ENCODE measurements around the gene TBC1D2. TPM values are rescaled to one million over a fixed set of nuclear protein-coding genes. Genes with fewer than 3 reads are reported as not detected.
A peak's percentile ranks its signal among the peaks of the same experiment; 100 is the strongest.

Gene TBC1D2
- total RNA-seq, 1 experiment from 2014 or later = 5.2 TPM

DNA sequence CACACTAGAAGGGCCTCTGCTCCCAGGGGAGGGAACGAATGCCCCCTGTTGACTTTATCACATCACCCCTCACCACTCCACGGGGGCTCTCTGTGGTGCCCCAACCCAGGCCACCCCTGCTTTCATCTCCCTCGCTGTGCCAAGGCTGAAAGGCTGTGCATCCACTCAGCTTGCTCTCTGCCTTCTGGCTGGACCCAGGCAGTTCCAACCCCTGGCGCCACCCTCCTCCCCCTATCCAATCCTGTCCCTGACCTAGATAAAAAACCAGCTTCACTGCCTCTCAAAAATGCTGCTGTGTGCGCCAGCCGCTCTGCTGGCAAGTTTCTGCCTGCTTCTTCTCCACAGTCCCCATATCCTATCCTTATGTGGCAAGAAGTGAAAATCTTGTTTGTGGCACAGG, 40.6 kb downstream of the TBC1D2 start:
- DNase-seq = no peak
- Histone ChIP-seq H3K9me3 (no peaks in the 10 kb centered on the region), H3K27me3 (no peaks in the 10 kb centered on the region), H3K36me3 (peaks cover 20% of the 10 kb centered on the region), H3K4me3 (no peak overlapping the region)

- H3K36me3 ChIP-seq = peaks cover 15% of the 10 kb centered on the region
- H3K27me3 ChIP-seq = no peaks in the 10 kb centered on the region
- DNase-seq = no peak
- no peaks in the 10 kb centered on the region for H3K9me3 ChIP-seq
- no peak overlapping the region for H3K4me3 ChIP-seq
These were observed 44.2 kb downstream of the TBC1D2 start for GRCh38 chr9:98211260-98211659.

GRCh38 chr9:98210435-98210834, 45.0 kb downstream of the TBC1D2 start:
- H3K36me3 ChIP-seq = peaks cover 15% of the 10 kb centered on the region
- DNase-seq = no peak
- no peaks in the 10 kb centered on the region for H3K27me3 ChIP-seq
- H3K4me3 ChIP-seq = no peak overlapping the region
- no peaks in the 10 kb centered on the region for H3K9me3 ChIP-seq

DNA sequence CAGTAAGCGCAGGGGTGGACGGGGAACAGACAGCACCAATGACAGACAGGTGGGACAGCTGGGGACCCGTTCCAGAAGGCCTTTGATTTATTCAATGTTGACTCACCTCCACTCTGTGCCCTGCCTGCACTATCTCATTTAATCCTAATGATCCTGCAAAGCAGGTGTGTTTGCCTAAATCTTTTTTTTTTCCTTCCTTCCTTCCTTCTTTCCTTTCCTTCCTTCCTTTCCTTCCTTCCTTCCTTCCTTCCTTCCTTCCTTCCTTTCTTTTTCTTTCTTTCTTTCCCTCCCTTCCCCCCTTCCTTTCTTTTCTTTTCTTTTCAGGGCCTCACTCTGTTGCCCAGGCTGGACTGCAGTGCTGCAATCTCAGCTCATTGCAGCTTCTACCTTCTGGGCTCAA, 45.9 kb downstream of the TBC1D2 start:
- Histone ChIP-seq H3K27me3 (no peaks in the 10 kb centered on the region), H3K4me3 (no peak overlapping the region), H3K9me3 (no peaks in the 10 kb centered on the region), H3K36me3 (peaks cover 15% of the 10 kb centered on the region)
- no peak for DNase-seq

DNA sequence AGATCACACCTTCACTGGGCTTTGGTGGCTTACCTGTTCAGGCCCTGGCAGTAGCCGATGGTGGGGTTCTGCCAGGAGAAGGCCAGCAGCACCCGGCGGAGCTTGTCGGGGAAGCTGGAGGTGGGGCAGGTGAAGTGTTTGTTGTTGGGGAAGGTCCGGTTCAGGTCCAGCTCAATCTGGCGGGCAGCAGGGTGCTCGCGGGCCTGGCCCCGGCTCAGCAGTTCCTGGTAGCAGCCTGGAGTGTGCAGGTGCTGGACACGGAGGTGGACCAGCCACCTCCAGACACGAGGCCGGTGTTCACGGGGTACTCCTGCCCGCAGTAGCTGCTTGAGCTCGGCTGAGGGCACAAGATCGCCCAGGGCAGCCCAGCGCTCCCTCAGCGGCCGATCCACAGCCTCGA, 46.8 kb downstream of the TBC1D2 start:
- Histone ChIP-seq H3K27me3 (no peaks in the 10 kb centered on the region), H3K36me3 (peaks cover 13% of the 10 kb centered on the region), H3K9me3 (no peaks in the 10 kb centered on the region), H3K4me3 (no peak overlapping the region)
- no peak for DNase-seq

DNA sequence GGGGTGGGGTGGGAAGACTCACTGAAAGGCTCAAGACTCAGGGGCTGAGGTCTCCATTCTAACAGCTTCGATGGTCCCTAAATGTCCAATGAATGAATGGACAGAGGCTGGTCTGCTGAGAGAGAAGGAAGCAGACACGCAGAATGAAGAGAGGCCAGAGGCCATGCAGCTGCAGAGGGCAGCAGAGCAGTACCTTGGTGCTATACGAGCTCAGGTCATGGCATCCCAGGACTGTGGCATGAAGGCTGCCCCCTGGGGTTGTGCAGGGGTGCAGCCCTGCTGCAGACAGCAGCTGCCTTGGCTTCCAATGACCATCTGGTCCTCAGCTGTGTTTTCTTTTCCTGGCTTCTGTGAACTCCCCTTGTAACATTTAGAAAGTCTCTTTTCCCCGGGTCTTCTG, 47.8 kb downstream of the TBC1D2 start:
- DNase-seq = no peak
- Histone ChIP-seq H3K36me3 (peaks cover 3% of the 10 kb centered on the region), H3K4me3 (no peak overlapping the region), H3K9me3 (no peaks in the 10 kb centered on the region), H3K27me3 (no peaks in the 10 kb centered on the region)

DNA sequence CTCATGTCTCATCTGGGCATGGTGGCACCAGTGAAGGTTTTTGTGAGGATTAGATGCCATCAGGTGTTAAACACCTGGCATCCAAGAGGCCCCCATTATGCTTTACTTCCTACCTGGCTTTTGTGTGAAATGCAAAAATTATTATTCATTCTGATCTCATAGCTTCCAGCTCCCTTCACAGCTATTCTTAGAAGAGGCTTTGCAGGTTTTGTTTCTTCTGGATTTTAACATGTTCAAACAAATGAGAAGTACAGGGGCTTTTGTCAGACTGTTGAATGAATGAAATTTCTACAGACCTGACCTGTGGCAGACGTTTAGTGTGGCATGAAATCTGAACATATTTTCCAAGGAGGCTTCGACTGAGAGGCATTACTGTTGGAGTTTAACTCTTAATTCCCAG, 48.7 kb downstream of the TBC1D2 start:
- Histone ChIP-seq H3K4me3 (no peak overlapping the region), H3K36me3 (peaks cover 3% of the 10 kb centered on the region), H3K27me3 (no peaks in the 10 kb centered on the region), H3K9me3 (no peaks in the 10 kb centered on the region)
- DNase-seq = no peak

DNA sequence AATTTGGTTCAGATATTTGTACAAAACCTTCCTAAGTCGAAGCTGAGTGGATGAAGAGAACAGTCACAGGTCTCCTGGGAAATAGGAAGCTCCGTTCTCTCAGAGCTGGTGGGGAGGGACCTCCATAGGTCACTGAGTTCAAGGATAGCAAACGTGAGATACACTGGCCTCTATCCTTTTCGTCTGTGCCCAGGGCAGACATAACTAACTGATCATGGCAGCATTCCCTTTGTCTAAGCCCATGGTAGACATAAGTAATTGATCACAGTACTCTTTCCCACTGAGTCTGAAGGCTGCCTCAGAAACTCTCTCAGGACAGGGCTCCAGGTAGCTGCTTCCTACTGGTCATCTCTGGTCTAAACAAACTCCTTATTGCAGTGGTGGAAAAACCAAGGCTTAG, 50.8 kb downstream of the TBC1D2 start:
- Histone ChIP-seq H3K4me3 (no peak overlapping the region), H3K36me3 (peaks cover 3% of the 10 kb centered on the region), H3K27me3 (no peaks in the 10 kb centered on the region), H3K9me3 (no peaks in the 10 kb centered on the region)
- DNase-seq = no peak

DNA sequence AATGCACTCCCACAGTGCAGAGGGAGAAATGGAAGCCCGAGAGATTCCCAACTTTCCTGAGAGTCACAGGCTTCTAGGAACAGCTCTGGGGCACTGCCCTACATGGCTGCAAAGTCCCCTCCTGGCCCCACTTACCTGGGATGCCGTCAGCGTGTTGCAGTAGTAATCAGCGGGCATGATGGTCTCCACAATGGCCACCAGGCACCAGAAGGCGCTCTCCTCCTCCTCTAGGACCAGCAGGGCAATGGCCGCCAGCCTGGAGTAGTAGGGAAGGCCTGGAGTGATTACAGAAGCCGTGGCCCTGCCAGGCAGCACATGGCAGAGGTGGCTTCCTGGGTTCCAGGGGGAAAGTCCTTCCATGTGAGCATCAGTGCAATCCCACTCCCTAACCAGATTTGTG, 52.3 kb downstream of the TBC1D2 start:
- H3K36me3 ChIP-seq = peaks cover 3% of the 10 kb centered on the region
- no peak for DNase-seq

GRCh38 chr9:98202252-98202651, 53.2 kb downstream of the TBC1D2 start:
- Histone ChIP-seq H3K27me3 (no peaks in the 10 kb centered on the region), H3K36me3 (no peaks in the 10 kb centered on the region), H3K9me3 (no peaks in the 10 kb centered on the region), H3K4me3 (no peak overlapping the region)
- no peak for DNase-seq

More for the DNA sequence above, 52.3 kb downstream of the TBC1D2 start:
- Histone ChIP-seq H3K9me3 (no peaks in the 10 kb centered on the region), H3K27me3 (no peaks in the 10 kb centered on the region), H3K4me3 (no peak overlapping the region)

DNA sequence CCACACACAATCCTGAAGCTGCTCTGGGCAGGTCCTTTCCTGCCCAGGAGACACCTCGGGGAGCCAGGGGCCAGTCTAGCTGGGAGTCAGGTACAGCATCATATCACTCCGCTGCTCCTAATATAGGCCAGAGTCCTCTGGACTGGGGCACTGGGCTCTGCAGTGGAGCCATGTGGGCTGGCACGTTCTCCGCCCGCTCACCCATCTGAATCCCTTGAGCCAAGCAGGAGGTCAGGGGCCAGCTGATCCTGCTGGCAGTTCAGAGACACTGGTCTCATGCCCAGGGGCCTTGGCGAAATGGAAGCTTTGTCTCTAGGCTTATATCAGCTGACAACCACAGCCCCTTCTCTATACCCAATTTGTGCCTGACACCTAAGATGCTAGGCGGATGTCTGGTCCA, 53.7 kb downstream of the TBC1D2 start:
- Histone ChIP-seq H3K9me3 (no peaks in the 10 kb centered on the region), H3K36me3 (no peaks in the 10 kb centered on the region), H3K4me3 (no peak overlapping the region), H3K27me3 (no peaks in the 10 kb centered on the region)
- DNase-seq = no peak

DNA sequence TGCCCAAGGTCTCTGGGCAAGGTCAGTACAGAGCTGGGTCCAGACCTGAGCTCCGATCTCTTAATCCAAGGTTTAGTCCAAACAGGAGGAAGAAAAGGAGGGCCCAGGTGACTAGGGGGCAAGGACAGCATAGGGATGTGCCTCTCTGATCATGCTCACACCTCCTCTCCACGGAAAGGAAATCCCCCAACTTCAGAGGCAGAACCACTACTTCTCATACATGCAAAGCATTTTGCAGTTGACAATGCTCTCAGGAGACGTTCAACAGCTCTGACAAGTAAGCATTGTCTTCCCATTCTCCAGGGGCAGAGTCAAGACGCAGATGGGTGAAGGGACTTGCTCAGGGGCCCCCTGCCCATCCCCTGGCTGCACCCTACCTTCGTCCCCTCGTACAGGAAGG, 54.3 kb downstream of the TBC1D2 start:
- Histone ChIP-seq H3K4me3 (no peak overlapping the region), H3K36me3 (no peaks in the 10 kb centered on the region), H3K27me3 (no peaks in the 10 kb centered on the region), H3K9me3 (no peaks in the 10 kb centered on the region)
- no peak for DNase-seq

GRCh38 chr9:98199388-98200033, 55.9 kb downstream of the TBC1D2 start:
- Histone ChIP-seq H3K36me3 (no peaks in the 10 kb centered on the region), H3K9me3 (no peaks in the 10 kb centered on the region)
- no peak for DNase-seq

DNA sequence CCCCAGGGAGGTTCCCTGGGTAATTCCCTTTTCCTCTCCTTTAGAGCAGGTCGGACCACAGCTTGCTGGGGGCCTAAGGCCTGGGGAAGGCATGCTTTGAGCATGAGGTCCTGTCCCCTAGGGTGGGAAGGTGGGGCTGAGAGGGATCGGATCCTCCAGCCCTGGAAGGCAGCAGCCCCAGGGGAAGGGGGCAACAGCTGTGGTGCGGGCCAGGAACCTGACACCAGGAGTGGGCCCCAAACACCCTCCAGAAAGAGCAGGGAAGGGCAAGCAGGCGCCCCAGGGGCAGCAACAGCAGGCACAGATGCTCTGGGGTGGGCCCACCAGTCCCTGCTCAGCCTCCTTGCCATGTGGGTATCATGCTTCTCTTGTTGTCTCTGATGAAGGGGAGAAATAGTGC, 59.8 kb downstream of the TBC1D2 start:
- H3K36me3 ChIP-seq = no peaks in the 10 kb centered on the region
- no peak for DNase-seq
- H3K9me3 ChIP-seq = no peaks in the 10 kb centered on the region
- no peaks in the 10 kb centered on the region for H3K27me3 ChIP-seq
- no peak overlapping the region for H3K4me3 ChIP-seq

More at GRCh38 chr9:98199388-98200033, 55.9 kb downstream of the TBC1D2 start:
- Histone ChIP-seq H3K4me3 (no peak overlapping the region), H3K27me3 (no peaks in the 10 kb centered on the region)

- Histone ChIP-seq H3K9me3 (no peaks in the 10 kb centered on the region), H3K27me3 (no peaks in the 10 kb centered on the region), H3K4me3 (peak overlapping the region; percentile 56), H3K36me3 (no peaks in the 10 kb centered on the region)
- DNase-seq = no peak
These were observed 62.0 kb downstream of the TBC1D2 start for GRCh38 chr9:98193336-98193944.

GRCh38 chr9:98192503-98193335, 62.7 kb downstream of the TBC1D2 start, which contains the start of gene CORO2A:
Gene CORO2A (minus strand): TSS chr9:98192637. CDS start chr9:98157660, 34,977 bp downstream.
- no peaks in the 10 kb centered on the region for H3K9me3 ChIP-seq
- H3K4me3 ChIP-seq = peak within 1 kb of the TSS; percentile 56
- H3K36me3 ChIP-seq = no peaks in the 10 kb centered on the region
- no peaks in the 10 kb centered on the region for H3K27me3 ChIP-seq
- peak; percentile 75 for DNase-seq

- DNase-seq = no peak
- no peaks in the 10 kb centered on the region for H3K36me3 ChIP-seq
- H3K4me3 ChIP-seq = peak overlapping the region; percentile 24; the same call in 1 of the 2 replicates
- H3K9me3 ChIP-seq = no peaks in the 10 kb centered on the region
- H3K27me3 ChIP-seq = no peaks in the 10 kb centered on the region
These were observed 63.6 kb downstream of the TBC1D2 start for GRCh38 chr9:98191671-98192502.
